GM12892 (cell line): ENCODE results near the gene PARD3.

Experiments
- POLR2A ChIP-seq: IDR thresholded peaks from 2 replicates; pipeline ENCODE4 v1.6.1; 2011; ENCODE audit warnings: low read depth, low read length, control low read depth
- POLR2AphosphoS5 ChIP-seq: IDR thresholded peaks from 2 replicates; pipeline ENCODE4 v1.6.1; 2011; ENCODE audit warnings: low read depth, low read length, control low read depth
- TAF1 ChIP-seq: IDR thresholded peaks from 2 replicates; pipeline ENCODE4 v1.6.1; 2011; ENCODE audit warnings: low read depth, mild to moderate bottlenecking, control low read depth, low read length, borderline replicate concordance

DNA sequence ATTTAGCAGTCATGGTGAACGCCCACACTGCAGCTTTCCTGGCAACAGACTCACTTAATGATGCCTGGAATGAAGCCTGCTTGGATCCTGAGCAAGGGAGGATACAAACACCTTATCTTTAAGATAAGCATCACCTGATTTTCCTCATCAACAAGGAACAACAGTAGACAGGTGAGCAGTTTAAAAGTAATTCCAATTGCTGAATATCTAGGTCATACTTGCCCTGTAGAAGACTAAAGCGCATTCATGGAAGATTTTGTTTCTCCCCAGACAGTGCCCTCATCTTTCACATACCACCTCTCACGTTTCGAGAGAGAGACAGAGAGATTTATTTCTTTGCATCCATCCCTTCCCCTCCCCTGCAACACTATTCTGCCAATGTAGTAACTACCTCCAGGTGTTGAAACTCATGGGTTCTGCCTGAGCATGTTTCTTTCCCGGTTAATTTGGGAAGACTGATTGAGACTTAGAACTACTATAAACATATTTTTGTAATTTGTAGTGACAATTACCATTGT is 660.7 kb downstream of the PARD3 start:
- no peak for TF ChIP-seq TAF1
- no peak for TF ChIP-seq POLR2A
- no peak for TF ChIP-seq POLR2AphosphoS5
